ENCODE measurements around the gene CRB1.

CRB1 gene

GRCh38 chr1:197342044-197342565 is 74.1 kb downstream of the CRB1 start:
- no peak for DNase-seq (ENCODE audit: low read depth, low spot score)
- H3K27ac ChIP-seq: no peak overlapping the region

GRCh38 chr1:197342669-197343068 is 74.6 kb downstream of the CRB1 start:
- DNase-seq (ENCODE audit: low read depth, low spot score): no peak
- H3K27ac ChIP-seq: no peak overlapping the region

- no peak overlapping the region for H3K27ac ChIP-seq
- DNase-seq (ENCODE audit: low read depth, low spot score): no peak
Measured at GRCh38 chr1:197343663-197344273, 75.7 kb downstream of the CRB1 start.

- no peak overlapping the region for H3K27ac ChIP-seq
- DNase-seq (ENCODE audit: low read depth, low spot score): no peak
Measured at GRCh38 chr1:197351821-197352440, 83.9 kb downstream of the CRB1 start.

- H3K27ac ChIP-seq: no peak overlapping the region
- no peak for DNase-seq (ENCODE audit: low read depth, low spot score)
Measured at GRCh38 chr1:197355248-197355995, 87.4 kb downstream of the CRB1 start.

GRCh38 chr1:197356723-197357533 is 88.9 kb downstream of the CRB1 start:
- H3K27ac ChIP-seq: no peak overlapping the region
- peak; percentile 22 for DNase-seq (ENCODE audit: low read depth, low spot score)

- H3K27ac ChIP-seq: no peak overlapping the region
- DNase-seq (ENCODE audit: low read depth, low spot score): no peak
Measured at GRCh38 chr1:197358959-197359358, 90.9 kb downstream of the CRB1 start.

- H3K27ac ChIP-seq: no peak overlapping the region
- no peak for DNase-seq (ENCODE audit: low read depth, low spot score)
Measured at GRCh38 chr1:197360068-197360467, 92.0 kb downstream of the CRB1 start.

- no peak for DNase-seq (ENCODE audit: low read depth, low spot score)
- no peak overlapping the region for H3K27ac ChIP-seq
Measured at GRCh38 chr1:197362871-197363270, 94.8 kb downstream of the CRB1 start.

- no peak overlapping the region for H3K27ac ChIP-seq
- DNase-seq (ENCODE audit: low read depth, low spot score): no peak
Measured at GRCh38 chr1:197363855-197364254, 95.8 kb downstream of the CRB1 start.

- H3K27ac ChIP-seq: no peak overlapping the region
- DNase-seq (ENCODE audit: low read depth, low spot score): no peak
Measured at GRCh38 chr1:197366996-197367395, 98.9 kb downstream of the CRB1 start.

- H3K27ac ChIP-seq: no peak overlapping the region
Measured at GRCh38 chr1:197367627-197368026, 99.6 kb downstream of the CRB1 start.

GRCh38 chr1:197374428-197374827 is 106.4 kb downstream of the CRB1 start:
- no peak for DNase-seq (ENCODE audit: low read depth, low spot score)
- H3K27ac ChIP-seq: no peak overlapping the region

More at GRCh38 chr1:197367627-197368026, 99.6 kb downstream of the CRB1 start:
- no peak for DNase-seq (ENCODE audit: low read depth, low spot score)

- DNase-seq (ENCODE audit: low read depth, low spot score): no peak
- no peak overlapping the region for H3K27ac ChIP-seq
Measured at GRCh38 chr1:197384471-197384870, 116.4 kb downstream of the CRB1 start.

GRCh38 chr1:197388801-197389200 is 120.7 kb downstream of the CRB1 start:
- H3K27ac ChIP-seq: no peak overlapping the region
- DNase-seq (ENCODE audit: low read depth, low spot score): no peak

- DNase-seq (ENCODE audit: low read depth, low spot score): no peak
- H3K27ac ChIP-seq: no peak overlapping the region
Measured at GRCh38 chr1:197390856-197391255, 122.8 kb downstream of the CRB1 start.

- no peak for DNase-seq (ENCODE audit: low read depth, low spot score)
- H3K27ac ChIP-seq: no peak overlapping the region
Measured at GRCh38 chr1:197391303-197392226, 123.5 kb downstream of the CRB1 start.

GRCh38 chr1:197392541-197392940 is 124.5 kb downstream of the CRB1 start:
- H3K27ac ChIP-seq: no peak overlapping the region
- DNase-seq (ENCODE audit: low read depth, low spot score): no peak

- no peak overlapping the region for H3K27ac ChIP-seq
- DNase-seq (ENCODE audit: low read depth, low spot score): no peak
Measured at GRCh38 chr1:197393105-197393504, 125.1 kb downstream of the CRB1 start.

All from epithelial cell of prostate (primary cell).